PC-9 (cell line): ENCODE measurements around the gene DPEP2. TPM values are rescaled to one million over a fixed set of nuclear protein-coding genes. Genes with fewer than 3 reads are reported as not detected.
A peak's percentile ranks its signal among the peaks of the same experiment; 100 is the strongest.
"Not testable (repeated sequence)": the region's sequence is repeated elsewhere in the genome, so short reads cannot be mapped to it uniquely, and the experiment has no call there.

Experiments
- BruUV-seq: library from RNA; stranded (reverse); fragments of 400-500 nt; replicated peaks from 2 replicates; lab custom pipeline; 2021; lab: Mats Ljungman, UMichigan
- CTCF ChIA-PET: fragments of 300-600 bp; sonication (Branson Sonifier 250); formaldehyde crosslinking; loops from one replicate; lab custom pipeline; 2022; ENCODE audit warnings: antibody characterized with exemption; lab: Charles Lee
- POLR2A ChIA-PET: fragments of 300-600 bp; sonication (Branson Sonifier 250); formaldehyde crosslinking; loops from one replicate; lab custom pipeline; 2022; ENCODE audit warnings: antibody characterized with exemption; ENCODE audit not compliant: unreplicated experiment; lab: Charles Lee
- DNase-seq, 2 experiments: peaks; one replicate each; pipeline versions ENCODE4 v3.0.0 to v3.0.0-alpha.2; 2015 to 2022; ENCODE audit warnings: mixed read lengths in 1 of 2
- H2AFZ ChIP-seq: fragments of 200-600 bp; sonication (generic); 2 replicates; pipeline ENCODE4 v1.8.1; 2017; ENCODE audit warnings: antibody characterized with exemption
- H3F3A ChIP-seq: fragments of 200-600 bp; sonication (generic); 2 replicates; pipeline ENCODE4 v1.8.1; 2017; ENCODE audit warnings: antibody characterized with exemption, mild to moderate bottlenecking, low read depth; ENCODE audit not compliant: insufficient read depth
- H3K27ac ChIP-seq: fragments of 200-600 bp; sonication (generic); 2 replicates; pipeline ENCODE4 v1.6.1; 2016; ENCODE audit warnings: mixed run types
- H3K27me3 ChIP-seq: fragments of 200-600 bp; sonication (generic); 2 replicates; pipeline ENCODE4 v1.6.1; 2016; ENCODE audit warnings: low read depth, mixed run types; ENCODE audit not compliant: insufficient read depth
- H3K36me3 ChIP-seq: fragments of 200-600 bp; sonication (generic); 2 replicates; pipeline ENCODE4 v1.6.1; 2016; ENCODE audit warnings: low read depth, mixed run types
- H3K4me1 ChIP-seq: fragments of 200-600 bp; sonication (generic); replicated peaks from 2 replicates; pipeline ENCODE4 v1.6.1; 2016; ENCODE audit warnings: mixed run types; ENCODE audit not compliant: insufficient read depth
- H3K4me2 ChIP-seq: fragments of 200-600 bp; sonication (generic); 2 replicates; pipeline ENCODE4 v1.6.1; 2017; ENCODE audit warnings: mixed run types
- H3K4me3 ChIP-seq: fragments of 200-600 bp; sonication (generic); 2 replicates; pipeline ENCODE4 v1.6.1; 2016; ENCODE audit warnings: mixed run types
- H3K79me2 ChIP-seq: fragments of 200-600 bp; sonication (generic); 2 replicates; pipeline ENCODE4 v1.6.1; 2017; ENCODE audit warnings: low read depth, mixed run types
- H3K9me2 ChIP-seq: fragments of 200-600 bp; sonication (generic); 2 replicates; pipeline ENCODE4 v1.8.1; 2017; ENCODE audit warnings: mild to moderate bottlenecking; ENCODE audit not compliant: insufficient read depth
- H3K9me3 ChIP-seq: fragments of 200-600 bp; sonication (generic); 2 replicates; pipeline ENCODE4 v1.8.1; 2016; ENCODE audit warnings: low read depth; ENCODE audit not compliant: insufficient read depth
- H4K20me1 ChIP-seq: fragments of 200-600 bp; sonication (generic); 2 replicates; pipeline ENCODE4 v1.8.1; 2017; ENCODE audit not compliant: insufficient read depth
- EZH2 ChIP-seq: fragments of 200-600 bp; sonication (generic); IDR thresholded peaks from 2 replicates; pipeline ENCODE4 v1.8.0; 2017; ENCODE audit warnings: antibody characterized with exemption, low read depth
- intact Hi-C: fragments of 100-400 bp; cut with micrococcal nuclease; formaldehyde crosslinking; loops from one replicate; pipeline ENCODE4 v1.10.0; 2022; ENCODE audit not compliant: unreplicated experiment
- total RNA-seq: library from RNA; stranded (reverse); gene quantifications from 2 replicates; pipeline ENCODE4 v1.2.3, GENCODE V29; 2021
- TF ChIP-seq, protein P1 (sequence below): fragments of 200-600 bp; sonication (generic); conservative IDR thresholded peaks from 2 replicates; pipeline ENCODE4 v1.6.1; 2017; ENCODE audit warnings: mixed run types, antibody characterized with exemption, mild to moderate bottlenecking, moderate library complexity

The DPEP2 gene
- total RNA-seq, 1 experiment from 2014 or later = not detected

DNA sequence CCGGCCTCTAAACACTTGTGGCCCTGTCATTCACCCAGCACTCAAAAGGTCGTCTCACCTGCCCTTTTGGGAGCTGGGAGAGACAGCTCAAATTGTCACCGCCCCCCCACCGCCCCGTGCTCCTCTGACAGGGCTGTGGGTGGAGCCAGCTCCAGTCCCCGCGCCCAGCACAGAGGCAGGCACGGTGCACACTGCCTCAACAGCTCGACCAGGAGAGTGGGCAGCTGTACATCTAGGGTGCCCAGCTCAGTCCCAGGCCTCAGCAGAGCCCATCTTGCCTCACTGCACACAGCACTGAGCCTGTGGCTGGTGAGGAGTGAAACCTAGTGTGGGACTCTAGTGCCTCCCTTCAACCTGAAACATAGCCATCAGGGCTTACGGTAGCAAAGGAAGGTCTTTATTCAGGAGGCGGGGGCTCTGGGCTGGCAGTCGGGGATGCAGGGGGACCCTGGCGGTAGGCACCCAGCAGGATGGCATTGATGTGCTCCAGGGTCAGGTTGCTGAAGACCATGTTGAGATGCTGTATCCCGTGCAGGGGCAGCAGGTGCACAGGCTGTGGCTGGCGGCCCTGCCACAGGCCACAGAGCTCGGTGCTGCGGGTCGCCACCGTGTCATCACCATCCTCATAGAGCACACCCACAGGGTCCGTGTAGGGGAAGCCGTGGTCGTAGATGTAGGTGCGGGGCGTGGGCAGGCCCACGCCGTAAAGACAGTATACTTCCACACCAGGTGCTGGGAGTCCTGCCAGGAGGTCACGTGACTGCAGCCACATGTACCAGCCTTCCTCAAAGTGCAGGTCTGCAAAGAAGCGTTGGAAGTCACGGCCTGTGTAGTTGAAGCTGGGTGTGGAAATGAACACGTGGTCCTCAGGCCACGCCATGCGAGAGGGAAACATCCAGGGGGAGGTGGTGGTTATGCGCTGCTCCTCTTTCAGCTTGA is 59.5 kb downstream of the DPEP2 start:
- no peak overlapping the region for H2AFZ ChIP-seq
- peaks cover 6% of the 10 kb centered on the region; the same call in 1 of the 2 replicates for H3K4me1 ChIP-seq
- no peak overlapping the region for H3K4me2 ChIP-seq
- H3K9me3 ChIP-seq = no peaks in the 10 kb centered on the region
- no peak for TF ChIP-seq EZH2
- TF ChIP-seq, protein P1, sequence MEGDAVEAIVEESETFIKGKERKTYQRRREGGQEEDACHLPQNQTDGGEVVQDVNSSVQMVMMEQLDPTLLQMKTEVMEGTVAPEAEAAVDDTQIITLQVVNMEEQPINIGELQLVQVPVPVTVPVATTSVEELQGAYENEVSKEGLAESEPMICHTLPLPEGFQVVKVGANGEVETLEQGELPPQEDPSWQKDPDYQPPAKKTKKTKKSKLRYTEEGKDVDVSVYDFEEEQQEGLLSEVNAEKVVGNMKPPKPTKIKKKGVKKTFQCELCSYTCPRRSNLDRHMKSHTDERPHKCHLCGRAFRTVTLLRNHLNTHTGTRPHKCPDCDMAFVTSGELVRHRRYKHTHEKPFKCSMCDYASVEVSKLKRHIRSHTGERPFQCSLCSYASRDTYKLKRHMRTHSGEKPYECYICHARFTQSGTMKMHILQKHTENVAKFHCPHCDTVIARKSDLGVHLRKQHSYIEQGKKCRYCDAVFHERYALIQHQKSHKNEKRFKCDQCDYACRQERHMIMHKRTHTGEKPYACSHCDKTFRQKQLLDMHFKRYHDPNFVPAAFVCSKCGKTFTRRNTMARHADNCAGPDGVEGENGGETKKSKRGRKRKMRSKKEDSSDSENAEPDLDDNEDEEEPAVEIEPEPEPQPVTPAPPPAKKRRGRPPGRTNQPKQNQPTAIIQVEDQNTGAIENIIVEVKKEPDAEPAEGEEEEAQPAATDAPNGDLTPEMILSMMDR = no peak
- CTCF ChIA-PET = interaction anchor here (0.5 kb wide), 1 partner anchor 54 kb away, joined by 6 read pairs; no protein-coding TSS in a partner anchor
- H3K27ac ChIP-seq = no peak overlapping the region
- DNase-seq = no peak
- intact Hi-C loops = loop anchor here (5.0 to 10.0 kb wide), 2 partner anchors 105 to 293 kb away; no protein-coding TSS in a partner anchor
- H3K9me2 ChIP-seq = no peaks in the 10 kb centered on the region
- H3K79me2 ChIP-seq = peaks cover 18% of the 10 kb centered on the region
- H4K20me1 ChIP-seq = peaks cover 14% of the 10 kb centered on the region
- H3K4me3 ChIP-seq = no peak overlapping the region
- no peaks in the 10 kb centered on the region for H3K27me3 ChIP-seq
- peaks cover 20% of the 10 kb centered on the region for H3F3A ChIP-seq
- POLR2A ChIA-PET = interaction anchor here (0.7 to 1.2 kb wide), 2 partner anchors 27 to 415 kb away, joined by 5 read pairs; no protein-coding TSS in a partner anchor
- no peaks in the 10 kb centered on the region for H3K36me3 ChIP-seq
- BruUV-seq = no TSS peak

DNA sequence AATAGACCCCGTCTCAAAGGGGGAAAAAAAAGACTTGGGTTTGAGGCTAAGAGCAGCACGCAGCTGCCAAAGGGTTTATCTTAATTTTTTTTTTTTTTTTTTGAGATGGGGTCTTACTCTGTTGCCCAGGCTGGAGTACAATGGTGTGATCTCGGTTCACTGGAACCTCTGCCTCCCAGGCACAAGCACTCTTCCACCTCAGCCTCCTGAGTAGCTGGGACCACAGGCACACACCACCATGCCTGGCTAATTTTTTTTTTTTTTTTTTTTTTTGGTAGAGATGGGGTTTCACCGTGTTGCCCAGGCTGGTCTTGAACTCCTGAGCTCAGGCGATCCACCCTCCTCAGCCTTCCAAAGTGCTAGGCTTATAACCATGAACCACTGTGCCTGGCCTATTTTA is 61.6 kb downstream of the DPEP2 start:
- Histone ChIP-seq H4K20me1 (peaks cover 14% of the 10 kb centered on the region), H3K4me2 (peak overlapping the region; percentile 91; the same call in 1 of the 2 replicates), H3F3A (peaks cover 26% of the 10 kb centered on the region), H3K79me2 (peaks cover 18% of the 10 kb centered on the region)
- intact Hi-C loops = loop anchor here (5.0 kb wide), 1 partner anchor 295 kb away; no protein-coding TSS in a partner anchor
- ChIA-PET POLR2A (interaction anchor here (0.6 kb wide), 1 partner anchor 533 kb away, joined by 4 read pairs; no protein-coding TSS in a partner anchor), CTCF (interaction anchor here (0.6 kb wide), 2 partner anchors 252 to 391 kb away, joined by 4 read pairs; no protein-coding TSS in a partner anchor)
- H2AFZ ChIP-seq, H3K4me1 ChIP-seq, H3K27me3 ChIP-seq, H3K27ac ChIP-seq, H3K4me3 ChIP-seq, BruUV-seq, DNase-seq, H3K9me3 ChIP-seq, H3K9me2 ChIP-seq, H3K36me3 ChIP-seq: not testable (repeated sequence)

Other genes with a start within 250 kb of the DPEP2 start
- gene RANBP10, start 192.9 kb downstream of the DPEP2 start, total RNA-seq = 16.1 and 21.0 TPM in 2 replicates
- gene TSNAXIP1, start 192.6 kb downstream of the DPEP2 start, total RNA-seq = 1.9 and 2.2 TPM in 2 replicates
- 18.9 and 23.2 TPM in 2 replicates for gene THAP11, start 157.2 kb downstream of the DPEP2 start, total RNA-seq
- 94.2 and 147 TPM in 2 replicates for gene NUTF2, start 152.6 kb downstream of the DPEP2 start, total RNA-seq
- gene CENPT, start 151.8 kb downstream of the DPEP2 start, total RNA-seq = 32.7 and 33.8 TPM in 2 replicates
- 48.8 and 52.7 TPM in 2 replicates for gene EDC4, start 126.4 kb downstream of the DPEP2 start, total RNA-seq
- 1.3 TPM in 1 of 2 replicates, not detected in the other for gene NRN1L, start 114.6 kb downstream of the DPEP2 start, total RNA-seq
- gene PSKH1, start 106.2 kb downstream of the DPEP2 start, total RNA-seq = 25.8 and 28.4 TPM in 2 replicates
- gene CTRL, start 67.6 kb downstream of the DPEP2 start, total RNA-seq = 1.3 and 1.7 TPM in 2 replicates
- gene PSMB10, start 62.6 kb downstream of the DPEP2 start, total RNA-seq = 39.5 and 56.2 TPM in 2 replicates
- gene LCAT, start 55.4 kb downstream of the DPEP2 start, total RNA-seq = 10.0 and 11.9 TPM in 2 replicates
- gene SLC12A4, start 30.8 kb downstream of the DPEP2 start, total RNA-seq = 24.2 and 27.0 TPM in 2 replicates
- not detected in 2 replicates for gene DPEP3, start 19.0 kb downstream of the DPEP2 start, total RNA-seq
- gene DPEP2NB, start 16.4 kb upstream of the DPEP2 start, total RNA-seq = not detected in 2 replicates
- gene DDX28, start 23.7 kb upstream of the DPEP2 start, total RNA-seq = 6.3 and 7.5 TPM in 2 replicates
- 25.4 and 29.7 TPM in 2 replicates for gene DUS2, start 23.8 kb upstream of the DPEP2 start, total RNA-seq
- 37.2 and 43.7 TPM in 2 replicates for gene NFATC3, start 85.9 kb upstream of the DPEP2 start, total RNA-seq
- gene ESRP2, start 236.6 kb upstream of the DPEP2 start, total RNA-seq = 36.4 and 45.0 TPM in 2 replicates
- gene PLA2G15, start 245.9 kb upstream of the DPEP2 start, total RNA-seq = 13.4 and 14.0 TPM in 2 replicates